Mucosa of rectum (tissue), 2 donors: ENCODE results near the gene SEMA4D.

Source experiments
- H3K27ac ChIP-seq, 2 donors: one replicate each; pipeline ENCODE4 v1.7.0; 2013; ENCODE audit warnings: inconsistent platforms in 2 of 2, low read depth in 2 of 2, low read length in 2 of 2
- H3K27me3 ChIP-seq, 2 donors: one replicate each; pipeline ENCODE4 v1.7.0; 2013; ENCODE audit warnings: low read length in 2 of 2; ENCODE audit not compliant: control insufficient read depth in 2 of 2, insufficient read depth in 2 of 2
- H3K36me3 ChIP-seq, 2 donors: one replicate each; pipeline ENCODE4 v1.7.0; 2013; ENCODE audit warnings: low read length in 2 of 2; ENCODE audit not compliant: control insufficient read depth in 2 of 2, insufficient read depth in 2 of 2
- H3K4me1 ChIP-seq, 2 donors: one replicate each; pipeline ENCODE4 v1.7.0; 2013; ENCODE audit warnings: low read length in 2 of 2, mild to moderate bottlenecking in 1 of 2; ENCODE audit not compliant: control insufficient read depth in 2 of 2, insufficient read depth in 2 of 2
- H3K4me3 ChIP-seq, 2 donors: one replicate each; pipeline ENCODE4 v1.7.0; 2013; ENCODE audit warnings: low read length in 2 of 2
- H3K9ac ChIP-seq, 2 donors: one replicate each; pipeline ENCODE4 v1.7.0; 2013; ENCODE audit warnings: low read length in 2 of 2, low read depth in 1 of 2, mild to moderate bottlenecking in 1 of 2
- H3K9me3 ChIP-seq, 2 donors: one replicate each; pipeline ENCODE4 v1.7.0; 2013; ENCODE audit warnings: low read length in 2 of 2; ENCODE audit not compliant: control insufficient read depth in 2 of 2
- donor health status: healthy.
- donor health status: Normal muscosa, but diverticular disease.

Gene SEMA4D

DNA sequence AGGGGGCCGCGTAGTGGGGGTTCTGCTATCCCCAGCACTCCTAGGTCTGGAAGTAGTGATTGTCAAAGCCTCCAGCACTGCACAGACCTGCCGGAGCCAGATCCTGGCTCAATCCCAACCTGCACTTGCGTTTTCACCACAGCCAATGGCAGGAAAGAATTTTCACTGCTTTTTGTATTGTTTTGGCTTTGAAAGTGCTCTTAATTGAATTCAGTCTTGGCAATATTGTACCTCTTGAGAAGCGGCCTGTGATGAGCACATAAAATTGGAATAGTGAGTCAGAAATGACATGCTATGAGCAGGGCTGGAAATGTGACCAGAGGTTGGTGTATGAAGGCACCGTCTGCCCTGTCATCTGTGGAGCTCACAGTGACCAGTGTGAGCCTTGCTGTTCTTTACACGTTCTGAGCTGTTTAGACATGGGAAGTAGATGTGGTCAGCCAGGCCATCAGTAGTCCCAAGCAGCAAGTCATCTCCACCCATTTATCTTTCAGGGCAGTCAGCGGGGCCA is 138.1 kb downstream of the SEMA4D start:
- no peak overlapping the region for H3K9ac ChIP-seq
- H3K27me3 ChIP-seq = no peaks in the 10 kb centered on the region

DNA sequence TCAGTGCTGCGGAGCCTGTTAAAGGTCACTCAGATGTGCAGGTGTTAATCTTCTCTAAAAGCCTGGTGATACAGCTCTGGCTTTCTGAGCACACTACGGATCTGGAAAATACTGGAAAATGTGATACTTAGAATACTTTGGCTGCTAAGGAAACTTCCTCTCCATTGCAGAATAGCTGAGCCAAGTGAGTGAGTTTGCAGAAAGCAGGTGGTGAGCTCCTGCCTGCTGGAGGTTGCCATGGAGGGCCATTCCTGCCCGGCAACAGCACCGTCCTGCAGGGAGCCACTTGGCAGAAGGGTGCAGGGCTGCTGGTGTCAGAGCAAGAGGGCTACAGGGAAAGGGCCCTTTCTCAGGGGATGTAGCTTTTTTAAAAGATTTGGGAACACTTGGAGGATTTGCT is 138.9 kb downstream of the SEMA4D start:
- Histone ChIP-seq H3K4me3 (no peak overlapping the region), H3K27ac (no peak overlapping the region), H3K9ac (no peak overlapping the region), H3K4me1 (no peaks in the 10 kb centered on the region), H3K27me3 (no peaks in the 10 kb centered on the region), H3K9me3 (no peaks in the 10 kb centered on the region), H3K36me3 (peaks cover 68 to 80% of the 10 kb centered on the region in 2 donors)

More for the DNA sequence above, 138.1 kb downstream of the SEMA4D start:
- Histone ChIP-seq H3K4me3 (no peak overlapping the region), H3K4me1 (no peaks in the 10 kb centered on the region), H3K36me3 (peaks cover 61 to 72% of the 10 kb centered on the region in 2 donors), H3K27ac (no peak overlapping the region), H3K9me3 (no peaks in the 10 kb centered on the region)

DNA sequence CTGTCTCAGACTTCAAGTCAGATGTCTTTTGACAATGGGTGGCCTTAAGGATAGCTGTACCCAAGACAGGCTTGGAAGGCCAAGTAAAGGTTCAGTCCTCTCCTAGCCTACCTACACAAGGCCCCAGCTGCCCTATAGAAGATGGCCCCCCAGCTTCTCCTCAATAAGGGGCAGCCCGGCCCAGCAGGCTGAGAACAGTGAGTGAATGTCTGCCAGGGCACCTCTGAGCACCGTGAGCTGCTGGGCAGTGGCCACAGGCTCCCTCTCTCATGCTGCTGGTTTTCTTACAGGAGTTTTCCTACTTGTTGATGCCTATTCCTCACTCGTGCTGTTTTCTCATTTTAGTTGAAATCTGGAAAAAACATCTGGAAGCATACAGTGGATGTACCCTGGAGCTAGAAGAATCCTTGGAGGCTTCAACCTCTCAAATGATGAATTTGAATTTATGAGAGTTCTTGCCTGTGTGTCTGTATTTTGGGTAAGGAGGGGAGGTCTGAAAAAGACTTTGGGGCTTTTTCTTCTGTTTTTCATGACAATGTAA is 139.5 kb downstream of the SEMA4D start:
- no peak overlapping the region for H3K4me3 ChIP-seq
- no peaks in the 10 kb centered on the region for H3K27me3 ChIP-seq
- peaks cover 70 to 85% of the 10 kb centered on the region in 2 donors for H3K36me3 ChIP-seq
- H3K9ac ChIP-seq = no peak overlapping the region
- no peaks in the 10 kb centered on the region for H3K4me1 ChIP-seq
- H3K9me3 ChIP-seq = no peaks in the 10 kb centered on the region
- no peak overlapping the region for H3K27ac ChIP-seq

- no peaks in the 10 kb centered on the region for H3K9me3 ChIP-seq
- H3K4me1 ChIP-seq = no peaks in the 10 kb centered on the region
- H3K36me3 ChIP-seq = peaks cover 76 to 92% of the 10 kb centered on the region in 2 donors
- no peaks in the 10 kb centered on the region for H3K27me3 ChIP-seq
- no peak overlapping the region for H3K27ac ChIP-seq
- H3K9ac ChIP-seq = no peak overlapping the region
- no peak overlapping the region for H3K4me3 ChIP-seq
These were observed 140.3 kb downstream of the SEMA4D start for GRCh38 chr9:89357331-89358197.

DNA sequence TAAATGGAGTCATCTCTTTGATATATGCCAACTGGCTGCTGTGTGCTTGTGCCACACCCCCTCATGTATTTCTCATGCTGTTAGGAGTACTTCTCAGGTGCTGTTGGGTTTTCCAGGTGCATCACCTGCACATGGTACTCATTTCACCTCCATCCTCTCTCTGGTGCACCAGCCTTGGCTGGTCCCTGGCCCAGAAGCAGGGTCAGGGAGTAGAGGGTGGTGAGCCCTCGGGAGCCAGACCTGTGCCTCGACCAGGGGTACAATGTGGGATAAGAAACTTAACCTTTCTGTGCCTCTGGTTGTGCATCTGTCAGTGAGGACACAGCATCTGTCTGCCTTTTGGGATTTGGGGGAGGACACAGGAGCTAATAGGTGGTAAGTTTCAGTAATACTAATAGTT is 141.1 kb downstream of the SEMA4D start:
- Histone ChIP-seq H3K36me3 (peaks cover 80 to 92% of the 10 kb centered on the region in 2 donors), H3K27ac (no peak overlapping the region)

GRCh38 chr9:89354471-89354870 is 143.4 kb downstream of the SEMA4D start:
- Histone ChIP-seq H3K4me1 (no peaks in the 10 kb centered on the region), H3K27ac (no peak overlapping the region), H3K9ac (no peak overlapping the region), H3K4me3 (no peak overlapping the region), H3K27me3 (no peaks in the 10 kb centered on the region), H3K36me3 (peaks cover 81 to 93% of the 10 kb centered on the region in 2 donors), H3K9me3 (no peaks in the 10 kb centered on the region)

More for the DNA sequence above, 141.1 kb downstream of the SEMA4D start:
- Histone ChIP-seq H3K9ac (no peak overlapping the region), H3K4me1 (no peaks in the 10 kb centered on the region), H3K9me3 (no peaks in the 10 kb centered on the region), H3K27me3 (no peaks in the 10 kb centered on the region), H3K4me3 (no peak overlapping the region)

- Histone ChIP-seq H3K4me1 (no peaks in the 10 kb centered on the region), H3K9ac (no peak overlapping the region), H3K27ac (no peak overlapping the region), H3K27me3 (no peaks in the 10 kb centered on the region), H3K36me3 (peaks cover 80 to 96% of the 10 kb centered on the region in 2 donors), H3K4me3 (no peak overlapping the region), H3K9me3 (no peaks in the 10 kb centered on the region)
These were observed 143.9 kb downstream of the SEMA4D start for GRCh38 chr9:89353989-89354388.

DNA sequence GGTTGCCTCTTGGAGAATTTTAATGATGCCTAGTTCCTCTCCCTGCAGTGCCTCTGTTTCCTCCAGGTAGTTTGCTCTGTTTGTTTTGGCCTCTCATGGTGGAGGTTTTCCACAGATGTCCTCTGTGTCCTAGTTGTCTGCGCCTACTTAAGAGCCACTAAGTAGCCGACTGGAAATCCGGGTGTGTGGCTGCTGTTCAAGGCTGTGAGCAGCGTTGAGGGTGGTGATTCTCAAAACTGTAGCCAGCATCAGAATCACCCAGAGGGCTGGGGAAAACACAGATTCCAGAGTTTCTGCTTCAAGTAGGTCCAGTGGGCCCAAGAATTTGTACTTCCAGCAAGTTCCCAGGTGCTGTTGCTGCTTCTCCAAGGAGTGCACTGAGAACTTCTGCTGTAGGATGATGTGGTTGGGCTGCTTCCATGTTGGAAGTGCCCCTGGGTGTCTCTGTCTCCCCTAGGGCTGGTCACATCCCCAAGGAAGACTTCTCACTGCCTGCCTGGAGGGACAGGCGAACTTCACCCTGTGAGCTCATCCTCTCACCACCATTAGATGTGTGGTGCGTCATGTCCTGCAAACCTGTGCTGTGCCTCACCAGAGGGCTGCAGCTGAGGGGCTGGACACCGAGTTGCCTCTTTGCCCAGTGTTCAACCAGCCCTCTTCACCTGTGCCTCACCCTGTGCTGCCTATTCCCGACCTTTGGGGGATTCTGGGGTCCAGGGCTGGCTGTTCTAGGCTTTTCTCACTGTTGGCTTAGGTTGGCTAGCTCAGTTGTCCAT is 144.9 kb downstream of the SEMA4D start:
- H3K27ac ChIP-seq = no peak overlapping the region
- no peaks in the 10 kb centered on the region for H3K9me3 ChIP-seq
- no peak overlapping the region for H3K9ac ChIP-seq
- H3K4me3 ChIP-seq = no peak overlapping the region
- no peaks in the 10 kb centered on the region for H3K4me1 ChIP-seq
- no peaks in the 10 kb centered on the region for H3K27me3 ChIP-seq
- peaks cover 80 to 95% of the 10 kb centered on the region in 2 donors for H3K36me3 ChIP-seq

DNA sequence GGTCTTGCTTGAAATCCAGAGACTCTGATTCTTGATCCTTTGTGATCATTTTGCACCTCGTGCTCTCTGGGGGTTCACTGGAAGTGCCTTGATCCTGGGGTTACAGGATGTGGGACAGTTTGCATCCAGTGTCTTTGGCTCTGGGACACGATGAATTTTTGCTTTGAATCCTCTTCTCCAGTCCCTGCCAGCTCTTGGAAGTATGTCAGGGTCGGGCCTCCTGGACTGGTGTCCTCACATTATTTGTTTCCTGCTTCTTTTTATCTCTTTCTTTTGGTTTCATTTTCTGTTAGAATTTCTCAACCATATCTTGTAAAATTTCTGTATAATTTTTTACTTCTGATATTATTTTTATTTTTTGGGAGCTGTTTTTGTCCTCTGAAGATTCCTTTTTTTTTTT is 145.5 kb downstream of the SEMA4D start:
- Histone ChIP-seq H3K9ac (no peak overlapping the region), H3K27ac (no peak overlapping the region), H3K27me3 (no peaks in the 10 kb centered on the region), H3K4me3 (no peak overlapping the region), H3K36me3 (peaks cover 80 to 95% of the 10 kb centered on the region in 2 donors), H3K4me1 (no peaks in the 10 kb centered on the region), H3K9me3 (no peaks in the 10 kb centered on the region)
